Mesendoderm (in vitro differentiated cells): ENCODE results near the gene ARHGEF4.

Experiments used
- DNase-seq: peaks from one replicate; pipeline ENCODE4 v3.0.0; 2013
- H2AK5ac ChIP-seq: 2 replicates; pipeline ENCODE4 v1.6.1; 2013; ENCODE audit warnings: low read length, inconsistent platforms
- H2BK120ac ChIP-seq: 2 replicates; pipeline ENCODE4 v1.6.1; 2013; ENCODE audit warnings: low read depth, mild to moderate bottlenecking, low read length, moderate library complexity, mixed read lengths
- H2BK15ac ChIP-seq: replicated peaks from 2 replicates; pipeline ENCODE4 v1.6.1; 2013; ENCODE audit warnings: low read depth, mild to moderate bottlenecking, moderate library complexity
- H2BK5ac ChIP-seq: 2 replicates; pipeline ENCODE4 v1.6.1; 2013; ENCODE audit warnings: low read length, inconsistent platforms
- H3K18ac ChIP-seq: 2 replicates; pipeline ENCODE4 v1.6.1; 2013; ENCODE audit warnings: mild to moderate bottlenecking, low read length, mixed read lengths
- H3K23ac ChIP-seq: one replicate; pipeline ENCODE4 v1.6.1; 2013; ENCODE audit warnings: low read length
- H3K27ac ChIP-seq: 2 replicates; pipeline ENCODE4 v1.5.1; 2013; ENCODE audit warnings: low read depth, mild to moderate bottlenecking, inconsistent platforms, low read length, moderate library complexity
- H3K27me3 ChIP-seq: 2 replicates; pipeline ENCODE4 v1.6.1; 2013; ENCODE audit warnings: low read length, control low read depth, mild to moderate bottlenecking, inconsistent platforms; ENCODE audit not compliant: insufficient read depth, poor library complexity
- H3K36me3 ChIP-seq: 2 replicates; pipeline ENCODE4 v1.6.1; 2013; ENCODE audit warnings: low read length, inconsistent platforms; ENCODE audit not compliant: control insufficient read depth, insufficient read depth
- H3K4ac ChIP-seq: one replicate; pipeline ENCODE4 v1.6.1; 2013; ENCODE audit warnings: low read depth, mild to moderate bottlenecking, low read length, moderate library complexity
- H3K4me1 ChIP-seq: 2 replicates; pipeline ENCODE4 v1.6.1; 2013; ENCODE audit warnings: low read depth, low read length, inconsistent platforms; ENCODE audit not compliant: control insufficient read depth
- H3K4me2 ChIP-seq: 2 replicates; pipeline ENCODE4 v1.6.1; 2013; ENCODE audit warnings: low read length
- H3K4me3 ChIP-seq: 2 replicates; pipeline ENCODE4 v1.5.1; 2013; ENCODE audit warnings: mild to moderate bottlenecking, low read length
- H3K56ac ChIP-seq: one replicate; pipeline ENCODE4 v1.6.1; 2013; ENCODE audit warnings: low read length
- H3K79me1 ChIP-seq: 2 replicates; pipeline ENCODE4 v1.6.1; 2013; ENCODE audit warnings: low read length, inconsistent platforms
- H3K79me2 ChIP-seq: 2 replicates; pipeline ENCODE4 v1.6.1; 2013; ENCODE audit warnings: mild to moderate bottlenecking, low read length; ENCODE audit not compliant: control insufficient read depth, insufficient read depth
- H3K9ac ChIP-seq: 2 replicates; pipeline ENCODE4 v1.6.1; 2013; ENCODE audit warnings: low read length, inconsistent platforms
- H4K5ac ChIP-seq: one replicate; pipeline ENCODE4 v1.6.1; 2013; ENCODE audit warnings: low read length
- H4K8ac ChIP-seq: one replicate; pipeline ENCODE4 v1.6.1; 2013; ENCODE audit warnings: low read depth, mild to moderate bottlenecking, control low read depth, low read length, moderate library complexity
- WGBS: extraction: QIAGEN DNeasy Blood & Tissue Kit; methylation state at CpG from one replicate; pipeline ENCODE4 v1.1.7; 2013; ENCODE audit warnings: low lambda C conversion rate, missing lambda C conversion rate; ENCODE audit not compliant: insufficient coverage; ENCODE audit errors: extremely low coverage; 5-methylcytosine and 5-hydroxymethylcytosine counted together

Gene ARHGEF4

DNA sequence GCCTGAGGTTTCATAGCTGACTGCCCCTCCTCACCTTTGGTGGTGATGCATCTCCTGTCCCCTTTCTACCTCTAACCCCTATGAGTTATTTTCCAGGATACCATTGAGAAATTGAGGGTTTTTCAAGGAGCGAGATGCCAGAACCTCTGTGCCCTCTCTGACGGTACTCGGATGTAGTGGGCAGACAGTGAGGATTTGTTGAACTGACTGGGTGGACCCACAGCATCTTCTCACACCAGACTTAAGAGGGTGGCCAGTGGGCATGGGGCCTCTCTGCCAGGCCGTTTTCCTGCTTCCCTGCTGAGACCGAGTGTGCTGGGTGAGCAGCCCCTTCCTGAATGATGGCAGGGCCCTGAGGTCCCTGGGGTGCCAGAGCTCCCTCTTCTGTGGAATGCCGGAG lies 46.3 kb downstream of the ARHGEF4 start:
- WGBS, result no CpG with 5 or more reads among the region's 6 CpGs

DNA sequence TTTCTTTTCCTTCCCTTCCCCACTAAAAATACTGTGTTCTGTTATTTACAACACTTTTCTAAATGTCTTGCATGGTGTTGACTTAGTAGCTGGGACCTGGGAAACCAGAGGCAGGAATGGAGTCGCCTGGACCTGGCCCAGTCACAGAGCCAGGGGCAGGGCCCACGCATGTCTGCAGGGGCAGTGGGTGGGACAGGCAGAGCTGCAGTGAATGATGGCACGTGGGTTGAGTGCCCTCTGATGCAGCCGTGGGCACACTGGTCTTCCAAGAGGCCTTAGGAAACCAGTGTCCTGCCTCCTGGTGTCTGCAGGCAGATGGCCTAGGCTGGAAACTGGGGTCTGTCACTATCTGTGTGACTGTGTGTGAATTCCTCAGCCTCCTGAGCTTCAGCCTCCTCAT lies 46.8 kb downstream of the ARHGEF4 start:
- no CpG with 5 or more reads among the region's 4 CpGs for WGBS

More for the DNA sequence above, 46.3 kb downstream of the ARHGEF4 start:
- H2AK5ac ChIP-seq, result no peak overlapping the region
- H3K4me2 ChIP-seq, result no peak overlapping the region
- no peaks in the 10 kb centered on the region for H3K79me2 ChIP-seq
- H4K5ac ChIP-seq, result no peak overlapping the region
- H3K79me1 ChIP-seq, result no peaks in the 10 kb centered on the region
- no peak overlapping the region for H3K23ac ChIP-seq
- H3K4ac ChIP-seq, result no peak overlapping the region
- no peak overlapping the region for H3K9ac ChIP-seq
- no peak overlapping the region for H3K18ac ChIP-seq
- H3K56ac ChIP-seq, result no peak overlapping the region
- H3K27ac ChIP-seq, result no peak overlapping the region
- H3K4me3 ChIP-seq, result no peak overlapping the region
- no peak overlapping the region for H2BK5ac ChIP-seq
- H2BK120ac ChIP-seq, result no peak overlapping the region
- DNase-seq, result no peak
- H3K4me1 ChIP-seq, result no peaks in the 10 kb centered on the region
- H2BK15ac ChIP-seq, result no peak overlapping the region
- no peaks in the 10 kb centered on the region for H3K36me3 ChIP-seq
- no peak overlapping the region for H4K8ac ChIP-seq
- H3K27me3 ChIP-seq, result no peaks in the 10 kb centered on the region

DNA sequence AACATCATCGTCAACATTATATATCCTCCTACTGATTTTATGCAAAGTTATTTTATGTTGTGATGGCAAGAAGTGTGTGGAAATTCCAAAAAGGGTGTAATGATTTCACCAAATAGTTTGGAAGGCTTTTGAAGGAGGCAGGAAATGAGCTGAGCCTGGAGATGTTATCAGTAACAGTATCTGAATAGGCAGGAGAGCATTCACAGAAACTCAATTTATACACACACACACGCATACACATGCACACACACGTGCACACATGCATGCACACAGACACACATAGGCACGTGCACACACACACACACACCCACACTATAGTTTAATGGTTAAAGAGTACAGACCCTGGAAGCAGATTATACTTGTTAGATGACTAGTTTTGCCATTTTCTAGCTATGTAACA lies 47.3 kb downstream of the ARHGEF4 start:
- H2BK120ac ChIP-seq, result no peak overlapping the region
- no peak overlapping the region for H4K5ac ChIP-seq
- H3K79me2 ChIP-seq, result no peaks in the 10 kb centered on the region
- H3K9ac ChIP-seq, result no peak overlapping the region
- H3K4me3 ChIP-seq, result no peak overlapping the region
- no CpG with 5 or more reads among the region's 4 CpGs for WGBS
- H2AK5ac ChIP-seq, result no peak overlapping the region
- no peak overlapping the region for H3K4ac ChIP-seq
- H2BK15ac ChIP-seq, result no peak overlapping the region
- H3K56ac ChIP-seq, result no peak overlapping the region
- no peak overlapping the region for H2BK5ac ChIP-seq
- H3K23ac ChIP-seq, result no peak overlapping the region
- no peaks in the 10 kb centered on the region for H3K27me3 ChIP-seq
- H3K27ac ChIP-seq, result no peak overlapping the region
- H4K8ac ChIP-seq, result no peak overlapping the region
- DNase-seq, result no peak
- H3K79me1 ChIP-seq, result no peaks in the 10 kb centered on the region
- H3K4me1 ChIP-seq, result no peaks in the 10 kb centered on the region
- no peak overlapping the region for H3K18ac ChIP-seq
- no peak overlapping the region for H3K4me2 ChIP-seq
- no peaks in the 10 kb centered on the region for H3K36me3 ChIP-seq

More for the DNA sequence above, 46.8 kb downstream of the ARHGEF4 start:
- Histone ChIP-seq H3K4me2 (no peak overlapping the region), H3K4me1 (no peaks in the 10 kb centered on the region), H3K23ac (no peak overlapping the region), H2BK120ac (no peak overlapping the region), H3K27ac (no peak overlapping the region), H3K79me2 (no peaks in the 10 kb centered on the region), H4K8ac (no peak overlapping the region), H3K79me1 (no peaks in the 10 kb centered on the region), H4K5ac (no peak overlapping the region), H2BK5ac (no peak overlapping the region), H3K9ac (no peak overlapping the region), H3K36me3 (no peaks in the 10 kb centered on the region), H3K56ac (no peak overlapping the region), H2AK5ac (no peak overlapping the region), H2BK15ac (no peak overlapping the region), H3K18ac (no peak overlapping the region), H3K4ac (no peak overlapping the region), H3K4me3 (no peak overlapping the region), H3K27me3 (no peaks in the 10 kb centered on the region)
- no peak for DNase-seq

DNA sequence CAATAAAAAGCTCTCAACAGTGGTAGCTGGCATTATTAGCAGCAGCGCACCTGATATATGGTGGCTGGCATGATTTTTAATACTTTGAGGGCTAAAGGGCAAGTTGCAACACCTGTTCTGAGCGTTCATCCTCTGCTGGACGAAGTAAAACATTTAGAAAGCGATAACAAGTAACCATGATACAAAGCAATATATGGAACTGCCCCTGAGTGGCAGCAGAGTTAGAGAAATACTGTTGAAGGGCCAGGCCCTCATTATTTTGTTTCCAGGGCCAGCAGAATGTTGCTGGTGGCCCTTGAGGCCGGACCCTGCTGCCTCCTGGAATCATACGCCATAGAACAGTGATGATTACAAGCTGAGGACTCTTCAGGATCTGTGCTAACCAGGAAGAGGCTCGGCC lies 47.8 kb downstream of the ARHGEF4 start:
- Histone ChIP-seq H3K18ac (no peak overlapping the region), H3K23ac (no peak overlapping the region), H3K79me1 (no peaks in the 10 kb centered on the region), H3K79me2 (no peaks in the 10 kb centered on the region), H3K56ac (no peak overlapping the region), H3K9ac (no peak overlapping the region), H3K4ac (no peak overlapping the region), H3K36me3 (no peaks in the 10 kb centered on the region), H4K8ac (no peak overlapping the region), H3K4me3 (no peak overlapping the region), H3K27ac (no peak overlapping the region), H3K4me1 (no peaks in the 10 kb centered on the region), H2BK120ac (no peak overlapping the region), H2AK5ac (no peak overlapping the region), H3K27me3 (no peaks in the 10 kb centered on the region), H4K5ac (no peak overlapping the region), H2BK5ac (no peak overlapping the region), H2BK15ac (no peak overlapping the region), H3K4me2 (no peak overlapping the region)
- DNase-seq, result no peak
- WGBS, result no CpG with 5 or more reads among the region's 7 CpGs

- Histone ChIP-seq H2BK120ac (no peak overlapping the region), H3K23ac (no peak overlapping the region), H2BK15ac (no peak overlapping the region), H3K4ac (no peak overlapping the region), H3K4me3 (no peak overlapping the region), H3K27ac (no peak overlapping the region), H3K4me2 (no peak overlapping the region), H3K79me1 (no peaks in the 10 kb centered on the region), H3K9ac (no peak overlapping the region), H4K5ac (no peak overlapping the region), H3K36me3 (no peaks in the 10 kb centered on the region), H3K27me3 (no peaks in the 10 kb centered on the region), H2BK5ac (no peak overlapping the region), H3K4me1 (no peaks in the 10 kb centered on the region), H3K18ac (no peak overlapping the region), H4K8ac (no peak overlapping the region), H2AK5ac (no peak overlapping the region), H3K56ac (no peak overlapping the region), H3K79me2 (no peaks in the 10 kb centered on the region)
- no peak for DNase-seq
- no CpG with 5 or more reads among the region's 6 CpGs for WGBS
These were observed 50.9 kb downstream of the ARHGEF4 start for GRCh38 chr2:130887643-130888042.

DNA sequence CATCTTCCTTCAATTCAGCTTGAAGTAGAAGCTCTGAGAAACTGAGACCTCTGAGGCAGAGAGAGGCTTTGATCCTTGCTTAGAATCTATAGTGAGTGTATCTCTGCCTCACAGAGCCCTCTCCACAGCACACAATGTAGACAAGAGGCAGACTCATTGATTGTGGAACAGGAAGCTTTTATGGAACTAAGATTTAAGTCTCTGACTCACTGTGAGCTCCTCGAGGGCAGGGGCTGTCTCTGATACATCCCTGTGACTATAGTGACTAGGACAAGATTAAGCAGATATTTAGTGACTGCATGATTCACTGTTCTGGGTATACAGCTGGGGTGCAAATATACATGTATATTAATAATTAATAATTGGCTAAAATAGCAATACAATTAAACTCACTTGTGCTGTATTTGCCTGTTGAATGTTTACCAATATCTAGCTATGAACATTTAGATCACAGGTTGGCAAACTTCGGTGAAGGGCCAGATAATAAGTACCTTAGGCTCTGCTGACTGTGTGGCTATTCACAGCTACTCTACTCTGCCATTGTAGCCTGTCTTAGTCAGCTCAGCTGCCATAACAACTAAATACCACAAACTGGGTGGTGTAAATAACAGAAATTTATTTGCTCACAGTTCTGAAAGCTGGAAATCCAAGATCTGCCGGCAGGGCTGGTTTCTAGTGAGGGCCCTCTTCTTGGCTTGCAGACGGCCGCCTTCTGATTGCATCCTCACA lies 54.4 kb downstream of the ARHGEF4 start:
- H3K79me1 ChIP-seq, result no peaks in the 10 kb centered on the region
- H4K5ac ChIP-seq, result no peak overlapping the region
- H2AK5ac ChIP-seq, result no peak overlapping the region
- H3K36me3 ChIP-seq, result no peaks in the 10 kb centered on the region
- H3K18ac ChIP-seq, result no peak overlapping the region
- no peak overlapping the region for H2BK5ac ChIP-seq
- H3K4me1 ChIP-seq, result no peaks in the 10 kb centered on the region
- no peak overlapping the region for H3K9ac ChIP-seq
- no peak overlapping the region for H3K56ac ChIP-seq
- no peak overlapping the region for H2BK120ac ChIP-seq
- DNase-seq, result no peak
- no peak overlapping the region for H2BK15ac ChIP-seq
- H3K4me2 ChIP-seq, result no peak overlapping the region
- H3K4ac ChIP-seq, result no peak overlapping the region
- H4K8ac ChIP-seq, result no peak overlapping the region
- no peak overlapping the region for H3K27ac ChIP-seq
- H3K27me3 ChIP-seq, result no peaks in the 10 kb centered on the region
- H3K4me3 ChIP-seq, result no peak overlapping the region
- no peak overlapping the region for H3K23ac ChIP-seq
- H3K79me2 ChIP-seq, result no peaks in the 10 kb centered on the region
- WGBS, result no CpG with 5 or more reads among the region's 5 CpGs
